ENCODE data around the gene CHST14.

DNA sequence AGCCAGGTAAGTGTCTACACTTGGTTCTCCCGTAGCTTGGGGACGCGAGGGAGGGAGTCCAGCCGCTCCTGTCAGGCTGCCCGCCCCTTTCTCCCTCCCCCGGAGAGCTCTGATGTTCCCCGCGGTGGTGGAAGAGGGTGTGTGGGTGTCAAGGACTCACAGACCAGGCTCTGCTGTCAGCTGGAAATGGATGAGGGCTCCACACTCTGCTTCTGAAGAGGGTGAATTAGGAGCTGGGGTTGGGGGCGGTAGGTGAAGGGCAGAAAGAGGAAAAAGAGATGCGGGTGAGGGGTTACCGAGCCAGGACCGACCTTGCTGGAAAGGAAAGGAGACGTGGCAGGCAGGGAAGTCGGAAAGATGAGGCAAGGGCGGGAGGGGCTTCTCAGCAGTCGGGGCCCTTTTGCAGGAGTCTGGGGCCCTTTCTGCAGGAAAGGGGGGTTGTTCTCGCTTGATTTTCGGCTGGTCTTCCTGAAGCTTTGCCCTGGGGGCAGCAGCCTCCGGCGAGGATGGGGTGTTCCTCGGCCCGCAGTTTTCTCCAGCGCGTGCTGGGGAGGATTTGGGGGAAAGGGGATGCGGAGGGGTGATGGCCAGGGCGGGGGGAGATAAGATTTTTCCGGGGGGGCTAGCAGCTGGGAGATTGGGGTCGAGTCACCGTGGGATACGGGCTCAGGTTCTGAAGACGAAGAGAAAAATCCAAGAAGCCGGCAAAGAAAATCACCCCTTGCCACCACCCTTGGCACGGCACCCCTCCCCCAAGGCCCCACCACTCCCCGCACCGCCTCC, 30.6 kb upstream of the CHST14 start:
- TF ChIP-seq, protein P1, sequence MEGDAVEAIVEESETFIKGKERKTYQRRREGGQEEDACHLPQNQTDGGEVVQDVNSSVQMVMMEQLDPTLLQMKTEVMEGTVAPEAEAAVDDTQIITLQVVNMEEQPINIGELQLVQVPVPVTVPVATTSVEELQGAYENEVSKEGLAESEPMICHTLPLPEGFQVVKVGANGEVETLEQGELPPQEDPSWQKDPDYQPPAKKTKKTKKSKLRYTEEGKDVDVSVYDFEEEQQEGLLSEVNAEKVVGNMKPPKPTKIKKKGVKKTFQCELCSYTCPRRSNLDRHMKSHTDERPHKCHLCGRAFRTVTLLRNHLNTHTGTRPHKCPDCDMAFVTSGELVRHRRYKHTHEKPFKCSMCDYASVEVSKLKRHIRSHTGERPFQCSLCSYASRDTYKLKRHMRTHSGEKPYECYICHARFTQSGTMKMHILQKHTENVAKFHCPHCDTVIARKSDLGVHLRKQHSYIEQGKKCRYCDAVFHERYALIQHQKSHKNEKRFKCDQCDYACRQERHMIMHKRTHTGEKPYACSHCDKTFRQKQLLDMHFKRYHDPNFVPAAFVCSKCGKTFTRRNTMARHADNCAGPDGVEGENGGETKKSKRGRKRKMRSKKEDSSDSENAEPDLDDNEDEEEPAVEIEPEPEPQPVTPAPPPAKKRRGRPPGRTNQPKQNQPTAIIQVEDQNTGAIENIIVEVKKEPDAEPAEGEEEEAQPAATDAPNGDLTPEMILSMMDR (IDR thresholded peaks at IDR 0.05): no peak
- TF ChIP-seq EP300 (IDR thresholded peaks at IDR 0.05; ENCODE audit: low read depth): no peak

Data from transverse colon (tissue), 3 donors.